GM18867 (cell line): Measurements from ENCODE around the gene HOXA2.

Experiments used
- ATAC-seq: cut with Tn5 transposase; IDR thresholded peaks from one replicate; pipeline ENCODE4 v1.9.1; 2021; ENCODE audit warnings: mild to moderate bottlenecking, moderate library complexity; ENCODE audit not compliant: unreplicated experiment

Gene HOXA2

DNA sequence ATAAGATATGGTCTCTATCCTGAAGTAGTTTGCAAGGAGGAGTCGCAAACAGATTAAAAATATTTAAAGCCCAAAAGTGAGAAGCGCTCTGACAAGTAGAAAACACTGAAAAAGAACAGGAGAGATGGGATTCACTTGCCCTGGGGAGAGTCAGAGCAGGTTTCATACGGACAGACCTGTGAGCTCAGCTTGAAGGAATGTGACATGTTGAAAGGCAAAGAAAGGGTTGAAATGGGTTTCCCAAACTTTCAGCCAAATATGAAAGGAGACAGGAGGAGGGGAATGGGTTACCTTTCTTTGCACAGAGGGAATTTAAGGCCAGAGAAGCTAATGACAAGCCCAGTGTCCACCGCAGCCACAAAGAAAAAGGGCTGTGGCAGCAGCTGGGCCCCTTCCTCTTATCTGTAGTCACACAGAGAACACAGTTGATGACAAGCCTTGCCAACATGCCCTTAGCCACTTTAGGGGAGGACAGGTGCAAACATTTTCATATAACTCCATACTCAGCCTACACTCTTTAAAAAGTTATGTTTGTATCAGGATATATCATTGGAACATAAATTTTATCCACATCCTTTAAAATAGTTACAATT, 21.5 kb downstream of the HOXA2 start:
- ATAC-seq = no peak

DNA sequence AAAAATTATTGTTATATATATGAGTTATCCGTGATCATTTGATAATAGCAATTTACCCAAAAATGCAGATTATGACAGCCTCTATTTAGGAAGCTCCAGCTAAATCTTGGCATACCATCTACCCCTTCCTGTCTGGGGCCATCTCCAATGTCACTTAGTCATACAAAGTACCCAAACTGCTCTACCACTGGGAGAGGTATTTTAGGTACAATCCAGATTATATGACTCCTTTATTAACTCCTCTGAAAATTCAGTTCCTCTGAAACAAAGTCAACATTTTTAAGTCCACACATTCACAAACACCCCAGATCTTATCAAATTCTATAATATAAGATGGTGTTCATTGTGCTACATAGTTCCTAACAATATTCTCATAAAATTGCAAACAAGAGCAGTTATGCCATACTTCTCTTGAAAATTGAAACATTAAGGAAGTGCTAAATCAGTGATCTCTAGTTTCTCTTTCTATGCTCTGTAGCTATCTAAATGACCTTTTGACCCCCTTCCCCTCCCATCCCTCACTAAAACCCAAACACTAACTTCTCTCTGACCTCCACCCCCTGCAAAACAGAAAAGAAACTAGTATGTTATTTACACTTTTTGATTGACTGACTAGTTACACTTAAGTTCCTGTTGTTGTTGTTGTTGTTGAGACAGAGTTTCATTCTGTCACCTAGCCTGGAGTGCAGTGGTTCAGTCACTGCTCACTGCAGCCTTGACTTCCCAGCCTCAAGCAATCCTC, 23.1 kb downstream of the HOXA2 start:
- ATAC-seq = peak; percentile 39

DNA sequence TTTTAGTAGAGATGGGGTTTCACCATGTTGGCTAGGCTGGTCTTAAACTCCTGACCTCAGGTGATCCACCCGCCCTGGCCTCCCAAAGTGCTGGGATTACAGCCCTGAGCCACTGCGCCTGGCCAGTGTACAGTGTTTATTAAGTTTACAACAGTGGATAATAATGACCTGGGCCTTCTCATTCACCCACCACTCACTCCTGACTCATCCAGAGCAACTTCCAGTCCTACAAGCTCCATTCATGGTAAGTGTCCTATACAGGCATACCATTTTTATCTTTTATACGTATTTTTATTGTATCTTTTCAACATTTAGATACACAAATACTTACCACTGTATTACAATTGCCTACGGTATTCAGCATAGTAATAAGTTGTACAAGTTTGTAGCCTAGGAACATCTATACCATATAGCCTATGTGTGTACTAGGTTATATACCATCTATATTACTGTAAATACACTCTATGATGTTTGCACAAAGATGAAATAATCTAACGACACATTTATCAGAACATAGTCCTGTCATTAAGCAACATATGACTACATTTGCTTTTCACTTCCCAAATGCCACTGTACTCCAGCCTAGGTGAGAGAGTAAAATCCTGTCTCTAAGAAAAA, 23.8 kb downstream of the HOXA2 start:
- ATAC-seq = no peak

DNA sequence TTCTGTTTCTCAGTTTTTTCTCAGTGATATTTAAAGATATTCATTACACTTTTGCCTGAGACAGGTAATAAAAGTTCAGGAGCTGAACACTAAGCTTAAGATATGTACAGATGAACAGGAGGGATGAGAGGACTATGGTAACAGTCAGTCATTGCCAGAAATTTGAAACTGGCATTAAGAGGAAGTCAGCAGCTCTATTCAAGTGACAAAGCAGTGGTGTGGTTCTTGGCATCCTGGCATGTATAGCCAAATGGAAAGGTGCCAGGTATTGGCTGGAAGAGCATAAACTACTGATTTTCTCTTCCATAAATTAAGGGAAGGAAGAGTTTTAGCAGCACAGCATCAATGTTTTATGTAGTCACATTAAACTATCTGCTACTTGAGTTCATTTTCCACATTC, 29.4 kb downstream of the HOXA2 start:
- ATAC-seq = no peak

DNA sequence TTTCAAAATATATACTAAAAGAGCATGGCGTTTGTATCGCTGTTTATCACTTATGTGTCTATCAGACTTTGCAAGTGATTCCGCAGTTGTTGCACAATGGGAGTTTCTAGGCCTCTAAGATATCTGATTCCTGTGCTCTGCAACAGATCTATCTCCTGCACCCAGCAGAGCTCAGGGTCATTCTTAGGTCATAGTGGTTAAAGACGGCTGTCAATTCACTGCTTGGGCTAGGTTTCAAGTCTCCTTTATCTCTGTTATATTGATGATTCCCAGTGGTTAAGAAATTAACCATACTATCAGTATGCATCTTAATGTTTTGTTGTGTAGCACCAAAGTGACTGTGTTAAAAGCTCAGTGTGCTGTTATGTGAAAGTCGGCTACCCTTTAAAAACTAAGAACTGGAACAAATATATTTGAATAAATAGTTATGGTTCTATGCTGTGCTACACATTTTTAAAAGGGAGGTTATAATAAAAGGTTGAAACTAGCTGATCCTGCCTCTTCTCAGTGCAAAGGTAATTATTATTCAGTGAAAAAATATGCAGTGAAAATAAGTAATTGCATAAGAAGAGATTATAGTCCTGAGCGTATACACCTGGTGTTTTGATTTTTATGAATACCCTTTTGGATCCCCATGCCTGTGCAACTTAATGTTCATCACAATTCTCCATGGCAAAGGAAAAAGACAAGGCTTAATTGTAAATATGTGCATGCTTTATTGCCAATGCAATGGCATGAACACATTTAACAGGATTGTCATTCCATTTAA, 30.7 kb downstream of the HOXA2 start:
- no peak for ATAC-seq

DNA sequence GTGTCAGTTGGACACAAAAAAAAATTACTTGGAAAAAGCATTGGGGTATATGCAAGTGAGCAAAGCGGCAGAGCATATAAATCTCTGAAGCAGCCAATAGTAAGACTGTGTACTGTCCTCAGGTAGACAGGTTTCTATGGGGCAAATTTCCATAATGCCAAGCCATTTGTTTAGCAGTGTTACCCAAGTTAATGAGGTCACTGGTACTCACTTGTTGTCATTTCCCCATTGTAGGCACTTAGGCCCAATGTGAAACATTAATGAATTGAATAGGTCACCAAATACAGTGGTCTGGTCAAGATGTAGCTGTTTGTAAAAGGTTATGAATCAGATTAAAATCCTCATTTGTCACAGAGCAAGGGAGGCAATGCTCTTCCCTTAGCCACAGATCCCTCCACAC, 34.2 kb downstream of the HOXA2 start:
- no peak for ATAC-seq

DNA sequence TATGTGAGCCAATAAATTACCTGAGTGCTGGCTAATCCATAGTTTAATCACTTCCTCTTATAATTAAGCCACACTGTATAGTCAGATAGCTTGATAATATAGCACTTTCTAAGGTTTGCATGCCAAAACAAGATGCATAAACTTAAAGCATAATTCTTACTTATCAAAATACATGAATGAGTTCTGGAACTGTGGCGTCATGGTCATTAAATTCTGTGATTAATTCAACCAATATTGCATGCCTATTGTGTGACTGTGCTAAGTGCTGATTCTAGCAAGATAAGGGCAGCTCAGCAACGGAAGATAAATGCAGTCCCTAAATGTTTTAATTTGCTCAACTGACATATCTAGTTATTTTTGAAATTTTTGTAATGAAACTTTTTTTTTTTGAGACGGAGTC, 36.3 kb downstream of the HOXA2 start:
- no peak for ATAC-seq

DNA sequence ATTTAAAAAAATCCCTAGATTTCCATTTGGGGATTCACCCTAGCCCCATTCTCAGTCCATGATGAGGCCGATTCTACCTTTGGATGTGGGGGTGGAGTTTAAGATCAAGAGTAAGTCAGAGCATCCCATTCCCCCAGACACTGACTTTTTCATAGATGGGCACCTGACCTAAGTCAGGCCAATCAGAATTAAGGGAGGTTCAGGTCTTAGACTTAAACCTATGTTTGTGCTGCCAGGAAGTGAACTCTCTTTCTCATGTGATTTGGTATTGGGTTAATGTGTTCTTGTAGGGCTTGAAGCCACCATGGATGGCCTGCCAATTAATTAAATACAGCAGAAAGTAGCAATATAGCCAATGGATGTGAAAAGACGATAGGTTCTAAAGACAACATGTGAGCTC, 36.8 kb downstream of the HOXA2 start:
- no peak for ATAC-seq

DNA sequence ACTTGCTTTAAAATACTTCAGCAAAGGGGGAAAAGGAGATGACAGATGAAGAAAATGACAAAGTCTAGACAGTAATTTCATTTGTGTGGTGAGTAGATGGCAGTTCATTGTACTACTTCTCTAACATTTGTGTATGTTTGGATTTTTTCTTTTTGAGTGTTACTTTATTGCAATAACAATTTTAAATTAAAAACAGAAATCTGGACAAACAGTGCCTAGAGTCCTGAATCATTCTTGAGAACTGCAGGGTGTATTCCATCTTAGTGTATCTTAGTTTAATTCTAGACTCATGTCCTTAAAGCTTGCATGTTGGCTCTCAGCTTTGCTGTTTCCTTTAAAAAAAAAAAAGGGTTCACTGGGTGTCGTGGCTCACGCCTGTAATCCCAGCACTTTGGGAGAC, 37.8 kb downstream of the HOXA2 start:
- no peak for ATAC-seq

DNA sequence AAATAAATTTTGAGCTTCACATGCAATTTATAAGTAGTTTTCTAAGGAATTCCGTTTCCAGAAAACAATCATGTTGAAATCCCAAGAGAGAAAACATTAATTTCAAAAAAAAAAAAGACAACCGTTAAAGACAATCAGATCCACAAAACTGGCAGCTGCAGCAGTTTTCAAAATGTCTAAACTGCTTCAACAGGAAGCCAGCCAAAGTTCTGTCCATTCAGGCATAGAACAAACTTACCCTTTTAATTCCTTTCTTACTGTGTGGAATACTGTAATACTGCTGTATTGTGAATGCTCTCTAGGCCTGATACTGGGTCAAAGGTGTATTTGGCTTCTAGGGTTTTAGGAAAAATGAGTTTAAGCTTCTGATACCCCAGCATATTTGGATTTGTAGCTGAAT, 38.3 kb downstream of the HOXA2 start:
- ATAC-seq = no peak

DNA sequence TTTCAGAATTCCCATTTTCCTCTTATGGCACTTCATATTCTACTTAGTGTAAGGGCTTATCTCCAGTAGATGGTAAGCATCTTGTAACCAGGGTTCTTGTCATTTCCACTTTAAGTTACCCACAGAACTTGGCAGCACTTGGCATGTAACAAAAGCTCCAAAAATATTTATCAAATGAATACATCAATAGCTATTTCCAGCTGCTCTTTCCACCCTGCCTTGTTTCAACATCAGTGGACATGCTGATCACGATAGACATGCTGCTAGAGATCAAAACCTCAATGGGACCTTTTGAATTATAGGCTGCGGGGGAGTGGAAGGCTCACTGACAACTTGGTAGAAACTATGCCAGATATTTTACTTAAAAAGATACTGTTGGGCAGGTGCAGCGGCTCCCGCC, 39.5 kb downstream of the HOXA2 start:
- ATAC-seq = no peak

DNA sequence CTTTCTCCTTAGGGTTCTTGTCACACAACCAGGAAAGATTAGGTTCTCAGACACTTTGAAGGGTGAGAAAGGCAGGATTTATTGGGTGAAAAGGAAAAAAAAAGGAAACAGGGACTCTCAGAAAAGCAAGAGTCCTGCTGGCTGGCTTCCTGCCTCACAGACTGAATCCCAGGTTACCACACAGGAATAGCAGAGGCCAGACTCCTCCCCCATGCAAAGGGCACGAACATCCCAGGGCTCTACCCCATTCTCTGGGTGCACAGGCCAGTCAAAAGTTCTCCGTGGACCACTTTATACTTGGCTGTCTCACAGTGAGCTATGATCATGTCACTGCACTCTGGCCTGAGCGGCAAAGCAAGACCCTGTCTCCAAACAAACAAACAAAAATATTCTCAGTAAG, 49.3 kb downstream of the HOXA2 start:
- ATAC-seq = no peak

DNA sequence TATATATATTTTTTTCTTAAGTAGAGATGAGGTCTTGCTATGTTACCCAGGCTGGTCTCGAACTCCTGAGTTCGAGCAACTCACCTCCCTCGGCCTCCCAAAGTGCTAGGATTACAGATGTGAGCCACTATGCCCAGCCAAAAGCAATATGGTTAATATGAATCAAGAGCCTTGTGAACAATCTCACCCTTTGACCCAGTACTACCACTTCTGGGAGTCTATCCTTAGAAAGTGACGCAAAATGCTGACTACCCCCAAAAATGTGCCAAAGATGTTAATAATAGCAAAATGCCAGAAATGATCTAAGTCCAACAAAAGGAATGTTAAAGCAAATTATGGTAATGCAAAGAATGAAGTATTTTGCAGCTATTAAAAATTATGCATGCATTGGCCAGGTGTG, 51.0 kb downstream of the HOXA2 start:
- ATAC-seq = no peak
